Measurements from ENCODE around the gene MBD2. TPM values are rescaled to one million over a fixed set of nuclear protein-coding genes. Genes with fewer than 3 reads are reported as not detected.

MBD2 gene
- total RNA-seq, 1 experiment from 2014 or later: 79.7 TPM

GRCh38 chr18:54257015-54257414, 32.5 kb upstream of the MBD2 start:
- no TSS peak for BruUV-seq (replicated peaks)
- ChIA-PET CTCF (no interaction called here), POLR2A (ENCODE audit: low non-redundant PET) (no interaction called here)
- TF ChIP-seq EZH2 (IDR thresholded peaks at IDR 0.05; ENCODE audit: borderline replicate concordance, low read depth, low read length, poor library complexity, severe bottlenecking) (no peak), CTCF (conservative IDR thresholded peaks at IDR 0.05; ENCODE audit: low read depth, low read length) (no peak)
- Histone ChIP-seq H3K36me3 (ENCODE audit: insufficient read depth, low read length, poor library complexity, severe bottlenecking) (no peaks in the 10 kb centered on the region), H3K4me1 (ENCODE audit: insufficient read depth, low read length, poor library complexity, severe bottlenecking) (no peaks in the 10 kb centered on the region), H3K9me3 (ENCODE audit: low read depth, low read length, poor library complexity, severe bottlenecking) (no peaks in the 10 kb centered on the region), H3K27me3 (replicated peaks; ENCODE audit: insufficient read depth, low read depth, low read length, poor library complexity) (no peaks in the 10 kb centered on the region), H3K27ac (ENCODE audit: low read depth, low read length, poor library complexity, severe bottlenecking) (no peak overlapping the region), H3K4me3 (ENCODE audit: low read depth, low read length, poor library complexity, severe bottlenecking) (no peak overlapping the region)
- intact Hi-C loops (cut with micrococcal nuclease; ENCODE audit: unreplicated experiment): no loop called here
- no peak for DNase-seq (ENCODE audit: low spot score)

- no peak for TF ChIP-seq EZH2 (IDR thresholded peaks at IDR 0.05; ENCODE audit: borderline replicate concordance, low read depth, low read length, poor library complexity, severe bottlenecking)
- TF ChIP-seq CTCF (conservative IDR thresholded peaks at IDR 0.05; ENCODE audit: low read depth, low read length): no peak
- no peaks in the 10 kb centered on the region for H3K36me3 ChIP-seq (ENCODE audit: insufficient read depth, low read length, poor library complexity, severe bottlenecking)
- no TSS peak for BruUV-seq (replicated peaks)
- no peak overlapping the region for H3K4me3 ChIP-seq (ENCODE audit: low read depth, low read length, poor library complexity, severe bottlenecking)
- POLR2A ChIA-PET (ENCODE audit: low non-redundant PET): no interaction called here
- CTCF ChIA-PET: no interaction called here
- no peaks in the 10 kb centered on the region for H3K27me3 ChIP-seq (replicated peaks; ENCODE audit: insufficient read depth, low read depth, low read length, poor library complexity)
- intact Hi-C loops (cut with micrococcal nuclease; ENCODE audit: unreplicated experiment): no loop called here
- peaks cover 6% of the 10 kb centered on the region for H3K4me1 ChIP-seq (ENCODE audit: insufficient read depth, low read length, poor library complexity, severe bottlenecking)
- DNase-seq (ENCODE audit: low spot score): no peak
- no peak overlapping the region for H3K27ac ChIP-seq (ENCODE audit: low read depth, low read length, poor library complexity, severe bottlenecking)
- H3K9me3 ChIP-seq (ENCODE audit: low read depth, low read length, poor library complexity, severe bottlenecking): no peaks in the 10 kb centered on the region
Measured at GRCh38 chr18:54255141-54255540, 30.7 kb upstream of the MBD2 start.

GRCh38 chr18:54254265-54254758, 29.8 kb upstream of the MBD2 start:
- Histone ChIP-seq H3K36me3 (ENCODE audit: insufficient read depth, low read length, poor library complexity, severe bottlenecking) (no peaks in the 10 kb centered on the region), H3K4me1 (ENCODE audit: insufficient read depth, low read length, poor library complexity, severe bottlenecking) (peaks cover 6% of the 10 kb centered on the region), H3K9me3 (ENCODE audit: low read depth, low read length, poor library complexity, severe bottlenecking) (no peaks in the 10 kb centered on the region), H3K27me3 (replicated peaks; ENCODE audit: insufficient read depth, low read depth, low read length, poor library complexity) (no peaks in the 10 kb centered on the region), H3K4me3 (ENCODE audit: low read depth, low read length, poor library complexity, severe bottlenecking) (no peak overlapping the region), H3K27ac (ENCODE audit: low read depth, low read length, poor library complexity, severe bottlenecking) (no peak overlapping the region)
- no peak for TF ChIP-seq EZH2 (IDR thresholded peaks at IDR 0.05; ENCODE audit: borderline replicate concordance, low read depth, low read length, poor library complexity, severe bottlenecking)
- TF ChIP-seq CTCF (conservative IDR thresholded peaks at IDR 0.05; ENCODE audit: low read depth, low read length): no peak
- intact Hi-C loops (cut with micrococcal nuclease; ENCODE audit: unreplicated experiment): no loop called here
- no peak for DNase-seq (ENCODE audit: low spot score)
- BruUV-seq (replicated peaks): no TSS peak
- CTCF ChIA-PET: no interaction called here
- POLR2A ChIA-PET (ENCODE audit: low non-redundant PET): no interaction called here
